GM12864 (cell line): Measurements from ENCODE around the gene PVR.

Experiments
- DNase-seq: peaks from one replicate; pipeline ENCODE4 v3.0.0-alpha.2; 2011; ENCODE audit warnings: low read depth
- H3K4me3 ChIP-seq: 2 replicates; pipeline ENCODE4 v1.5.1; 2011; ENCODE audit warnings: mild to moderate bottlenecking, low read depth, low read length, control low read depth
- TF ChIP-seq, protein P1 (sequence below): IDR thresholded peaks from 2 replicates; pipeline ENCODE4 v1.5.1; 2011; ENCODE audit warnings: low read depth, mild to moderate bottlenecking, moderate library complexity, low read length, control low read depth, inconsistent platforms; ENCODE audit errors: missing control alignments

The PVR gene, protein sequence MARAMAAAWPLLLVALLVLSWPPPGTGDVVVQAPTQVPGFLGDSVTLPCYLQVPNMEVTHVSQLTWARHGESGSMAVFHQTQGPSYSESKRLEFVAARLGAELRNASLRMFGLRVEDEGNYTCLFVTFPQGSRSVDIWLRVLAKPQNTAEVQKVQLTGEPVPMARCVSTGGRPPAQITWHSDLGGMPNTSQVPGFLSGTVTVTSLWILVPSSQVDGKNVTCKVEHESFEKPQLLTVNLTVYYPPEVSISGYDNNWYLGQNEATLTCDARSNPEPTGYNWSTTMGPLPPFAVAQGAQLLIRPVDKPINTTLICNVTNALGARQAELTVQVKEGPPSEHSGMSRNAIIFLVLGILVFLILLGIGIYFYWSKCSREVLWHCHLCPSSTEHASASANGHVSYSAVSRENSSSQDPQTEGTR

DNA sequence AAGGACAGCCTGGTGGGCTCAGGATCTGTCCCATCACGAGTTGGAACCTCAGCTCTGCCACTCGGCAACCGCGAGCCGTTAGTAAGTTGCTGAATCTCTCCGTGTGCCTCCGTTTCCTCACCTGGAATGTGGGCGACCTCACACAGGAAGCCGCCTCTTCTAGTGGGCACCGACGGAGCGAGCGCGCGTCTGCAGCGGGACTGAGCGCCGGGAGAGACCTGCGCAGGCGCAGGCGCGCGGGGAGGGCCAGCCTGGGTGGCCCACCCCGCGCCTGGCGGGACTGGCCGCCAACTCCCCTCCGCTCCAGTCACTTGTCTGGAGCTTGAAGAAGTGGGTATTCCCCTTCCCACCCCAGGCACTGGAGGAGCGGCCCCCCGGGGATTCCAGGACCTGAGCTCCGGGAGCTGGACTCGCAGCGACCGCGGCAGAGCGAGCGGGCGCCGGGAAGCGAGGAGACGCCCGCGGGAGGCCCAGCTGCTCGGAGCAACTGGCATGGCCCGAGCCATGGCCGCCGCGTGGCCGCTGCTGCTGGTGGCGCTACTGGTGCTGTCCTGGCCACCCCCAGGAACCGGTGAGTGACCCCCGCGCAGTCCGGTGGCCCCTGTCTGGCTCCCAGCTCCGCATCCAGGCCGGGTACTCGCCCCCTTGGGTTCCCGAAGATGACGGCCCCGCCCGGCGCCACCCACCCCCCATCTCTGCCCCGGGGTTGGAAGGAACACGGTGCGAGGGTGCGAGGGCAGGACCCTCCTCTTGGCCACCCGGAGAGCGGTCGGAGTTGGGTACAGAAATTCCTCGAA lies at the start of gene PVR:
Gene PVR (plus strand): TSS at position 306 of the 797 bp plus-strand sequence. CDS start 187 bp downstream, at position 493.
- no peak for DNase-seq
- TF ChIP-seq, protein P1, sequence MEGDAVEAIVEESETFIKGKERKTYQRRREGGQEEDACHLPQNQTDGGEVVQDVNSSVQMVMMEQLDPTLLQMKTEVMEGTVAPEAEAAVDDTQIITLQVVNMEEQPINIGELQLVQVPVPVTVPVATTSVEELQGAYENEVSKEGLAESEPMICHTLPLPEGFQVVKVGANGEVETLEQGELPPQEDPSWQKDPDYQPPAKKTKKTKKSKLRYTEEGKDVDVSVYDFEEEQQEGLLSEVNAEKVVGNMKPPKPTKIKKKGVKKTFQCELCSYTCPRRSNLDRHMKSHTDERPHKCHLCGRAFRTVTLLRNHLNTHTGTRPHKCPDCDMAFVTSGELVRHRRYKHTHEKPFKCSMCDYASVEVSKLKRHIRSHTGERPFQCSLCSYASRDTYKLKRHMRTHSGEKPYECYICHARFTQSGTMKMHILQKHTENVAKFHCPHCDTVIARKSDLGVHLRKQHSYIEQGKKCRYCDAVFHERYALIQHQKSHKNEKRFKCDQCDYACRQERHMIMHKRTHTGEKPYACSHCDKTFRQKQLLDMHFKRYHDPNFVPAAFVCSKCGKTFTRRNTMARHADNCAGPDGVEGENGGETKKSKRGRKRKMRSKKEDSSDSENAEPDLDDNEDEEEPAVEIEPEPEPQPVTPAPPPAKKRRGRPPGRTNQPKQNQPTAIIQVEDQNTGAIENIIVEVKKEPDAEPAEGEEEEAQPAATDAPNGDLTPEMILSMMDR: no peak
- H3K4me3 ChIP-seq: no peak within 1 kb of the TSS

DNA sequence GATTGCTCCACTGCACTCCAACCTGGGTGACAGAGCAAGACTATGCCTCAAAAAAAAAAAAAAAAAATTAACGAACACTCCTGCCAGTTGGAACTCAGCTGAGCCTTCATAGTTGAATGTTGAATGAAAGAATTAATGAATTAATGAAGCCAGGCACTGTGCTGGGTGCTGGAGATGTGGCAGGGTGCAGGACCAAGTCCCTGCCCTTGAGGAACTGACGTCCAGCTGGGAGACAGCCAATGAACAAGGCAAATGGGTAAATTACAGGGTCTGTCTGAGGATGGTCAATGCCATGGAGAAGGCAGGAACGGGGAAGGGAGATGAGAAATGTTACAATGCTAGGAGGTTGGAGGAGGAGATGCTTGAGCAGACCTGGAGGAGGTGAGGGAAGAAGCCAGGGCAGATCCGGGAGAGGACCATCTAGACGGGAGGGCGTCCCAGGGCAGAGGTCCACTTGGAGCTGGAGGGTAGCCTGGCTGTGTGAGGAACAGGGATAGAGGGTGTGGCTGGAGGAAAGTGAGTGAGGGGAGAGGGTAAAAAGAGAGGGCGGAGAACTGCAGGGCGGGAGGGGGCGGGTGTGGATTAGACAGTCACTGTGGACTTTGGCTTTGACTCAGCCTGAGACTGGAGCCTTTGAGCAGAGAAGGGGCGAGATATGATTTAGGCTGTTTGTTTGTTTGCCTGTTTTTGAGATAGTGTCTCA lies 47.1 kb upstream of the PVR start:
- H3K4me3 ChIP-seq: no peak overlapping the region
- TF ChIP-seq, protein P1: no peak
- no peak for DNase-seq

DNA sequence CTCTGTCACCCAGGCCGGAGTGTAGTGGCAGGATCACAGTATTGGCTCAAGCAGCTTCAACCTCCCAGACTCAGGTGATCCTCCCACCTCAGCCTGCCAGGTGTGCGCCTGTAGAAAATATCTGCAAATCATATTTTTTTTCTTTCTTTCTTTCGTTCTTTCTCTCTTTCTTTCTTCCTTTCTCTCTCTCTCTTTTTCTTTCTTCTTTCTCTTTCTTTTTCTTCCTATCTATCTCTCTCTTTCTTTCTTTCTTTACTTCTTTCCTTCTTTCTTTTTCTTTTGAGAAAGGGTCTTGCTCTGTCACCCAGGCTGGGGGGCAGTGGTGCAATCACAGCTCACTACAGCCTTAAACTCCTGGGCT lies 46.6 kb upstream of the PVR start:
- TF ChIP-seq, protein P1: no peak
- H3K4me3 ChIP-seq: no peak overlapping the region
- DNase-seq: no peak

DNA sequence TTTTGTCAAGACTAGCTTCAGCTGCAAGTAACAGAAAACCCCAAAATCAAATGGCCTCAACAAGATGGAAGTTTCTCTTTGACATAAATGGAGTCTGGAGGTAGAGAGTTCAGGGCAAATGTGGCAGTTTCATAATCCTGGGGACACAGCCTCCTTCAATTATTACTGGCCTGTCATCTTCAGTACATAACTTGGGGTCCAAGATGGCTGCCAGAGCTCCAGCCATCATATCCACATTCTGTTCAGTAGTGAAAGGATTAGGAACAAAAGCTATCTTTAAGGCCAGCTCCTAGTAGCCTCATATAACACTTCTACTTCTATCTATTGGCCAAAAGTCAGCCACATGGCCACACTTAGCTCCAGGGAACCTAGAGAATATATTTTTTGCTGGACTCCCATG lies 45.4 kb upstream of the PVR start:
- no peak for DNase-seq
- TF ChIP-seq, protein P1: no peak
- no peak overlapping the region for H3K4me3 ChIP-seq

DNA sequence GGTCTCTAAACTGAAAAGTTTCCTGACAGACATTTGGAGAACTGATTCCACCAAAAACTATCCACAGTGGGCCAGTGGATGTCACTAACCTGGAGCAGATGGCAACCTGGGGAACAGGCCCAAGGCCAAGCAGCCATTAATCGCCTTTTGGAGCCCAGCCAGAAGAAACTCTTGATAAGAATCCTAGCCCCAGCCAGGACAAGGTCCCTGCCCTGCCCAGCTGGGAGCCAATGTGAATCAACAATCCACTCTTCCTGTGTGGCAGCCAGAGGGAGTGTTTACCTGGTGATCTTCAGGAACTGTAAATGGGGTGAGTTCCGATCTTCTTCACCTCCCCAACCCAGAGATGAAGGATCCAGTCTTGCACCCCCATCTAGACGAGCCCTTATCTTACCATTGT lies 44.8 kb upstream of the PVR start:
- TF ChIP-seq, protein P1: no peak
- H3K4me3 ChIP-seq: no peak overlapping the region
- no peak for DNase-seq

DNA sequence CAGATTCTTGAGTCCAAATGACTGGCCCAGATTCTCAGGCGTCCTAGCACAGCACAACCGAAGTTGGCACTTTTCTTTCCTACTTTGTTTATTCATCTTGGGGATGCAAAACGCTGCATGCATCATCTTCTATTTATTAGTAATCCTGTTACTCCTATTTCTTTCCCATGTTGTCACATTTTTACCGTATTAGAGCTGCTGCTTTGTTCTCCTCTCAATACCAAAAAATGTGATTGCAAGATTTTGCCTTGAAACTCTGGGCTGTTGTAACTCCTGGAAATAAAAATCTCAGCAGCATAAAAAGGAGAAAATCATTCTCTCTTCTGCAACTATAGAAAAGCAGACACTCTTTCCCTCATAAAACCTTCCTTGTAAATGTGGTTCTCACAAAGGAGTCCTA lies 43.2 kb upstream of the PVR start:
- no peak for DNase-seq
- H3K4me3 ChIP-seq: no peak overlapping the region
- TF ChIP-seq, protein P1: no peak
